LNCAP (cell line): ENCODE measurements around the gene PALLD.

Experiments
- TF ChIP-seq, protein P1 (sequence below): fragments of 450-650 bp; IDR thresholded peaks from 2 replicates; pipeline ENCODE4 v1.5.1; 2017; ENCODE audit warnings: mild to moderate bottlenecking

PALLD gene

DNA sequence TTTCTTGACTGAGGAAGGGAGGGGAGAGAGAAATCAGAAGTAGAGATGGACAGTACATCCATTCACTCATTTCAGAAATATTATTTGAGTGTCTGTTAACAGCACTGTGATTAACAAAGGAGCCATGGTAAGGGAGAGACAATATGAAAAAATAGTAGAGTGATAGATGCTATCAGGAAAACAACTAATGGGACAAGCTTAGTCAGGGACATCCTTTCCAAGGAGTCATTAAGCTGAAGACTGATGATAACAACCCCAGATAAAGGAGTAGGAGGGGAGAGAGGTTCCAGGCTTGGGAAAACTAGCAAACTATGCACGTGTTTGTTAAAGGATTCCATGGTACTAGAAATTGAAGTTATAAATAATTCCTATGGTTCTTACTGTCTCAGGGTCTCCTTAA lies 391.0 kb downstream of the PALLD start:
- TF ChIP-seq, protein P1, sequence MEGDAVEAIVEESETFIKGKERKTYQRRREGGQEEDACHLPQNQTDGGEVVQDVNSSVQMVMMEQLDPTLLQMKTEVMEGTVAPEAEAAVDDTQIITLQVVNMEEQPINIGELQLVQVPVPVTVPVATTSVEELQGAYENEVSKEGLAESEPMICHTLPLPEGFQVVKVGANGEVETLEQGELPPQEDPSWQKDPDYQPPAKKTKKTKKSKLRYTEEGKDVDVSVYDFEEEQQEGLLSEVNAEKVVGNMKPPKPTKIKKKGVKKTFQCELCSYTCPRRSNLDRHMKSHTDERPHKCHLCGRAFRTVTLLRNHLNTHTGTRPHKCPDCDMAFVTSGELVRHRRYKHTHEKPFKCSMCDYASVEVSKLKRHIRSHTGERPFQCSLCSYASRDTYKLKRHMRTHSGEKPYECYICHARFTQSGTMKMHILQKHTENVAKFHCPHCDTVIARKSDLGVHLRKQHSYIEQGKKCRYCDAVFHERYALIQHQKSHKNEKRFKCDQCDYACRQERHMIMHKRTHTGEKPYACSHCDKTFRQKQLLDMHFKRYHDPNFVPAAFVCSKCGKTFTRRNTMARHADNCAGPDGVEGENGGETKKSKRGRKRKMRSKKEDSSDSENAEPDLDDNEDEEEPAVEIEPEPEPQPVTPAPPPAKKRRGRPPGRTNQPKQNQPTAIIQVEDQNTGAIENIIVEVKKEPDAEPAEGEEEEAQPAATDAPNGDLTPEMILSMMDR = no peak

DNA sequence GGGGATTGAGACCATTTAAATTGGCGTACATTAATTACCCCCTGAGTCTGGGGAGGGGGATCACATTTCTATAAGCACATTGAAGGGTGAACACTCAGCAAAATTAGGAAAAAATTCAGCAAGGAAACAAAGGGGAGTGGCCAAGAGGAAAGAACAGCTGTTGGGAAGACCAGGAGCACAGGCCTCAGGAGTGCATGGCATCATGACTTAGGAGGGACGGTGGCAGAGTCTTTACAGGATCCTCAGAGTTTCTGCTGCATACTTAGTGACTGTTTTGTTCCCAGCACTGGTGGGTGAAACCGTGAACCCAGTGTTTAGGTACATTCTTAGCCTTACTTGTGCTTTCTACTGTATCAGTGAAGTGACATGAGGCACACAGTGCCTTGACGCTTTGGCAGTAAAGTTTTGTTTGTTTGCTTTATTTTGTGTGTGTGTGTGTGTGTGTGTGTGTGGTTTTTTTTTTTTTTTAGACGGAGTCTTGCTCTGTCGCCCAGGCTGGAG lies 391.9 kb downstream of the PALLD start:
- TF ChIP-seq, protein P1 = no peak

DNA sequence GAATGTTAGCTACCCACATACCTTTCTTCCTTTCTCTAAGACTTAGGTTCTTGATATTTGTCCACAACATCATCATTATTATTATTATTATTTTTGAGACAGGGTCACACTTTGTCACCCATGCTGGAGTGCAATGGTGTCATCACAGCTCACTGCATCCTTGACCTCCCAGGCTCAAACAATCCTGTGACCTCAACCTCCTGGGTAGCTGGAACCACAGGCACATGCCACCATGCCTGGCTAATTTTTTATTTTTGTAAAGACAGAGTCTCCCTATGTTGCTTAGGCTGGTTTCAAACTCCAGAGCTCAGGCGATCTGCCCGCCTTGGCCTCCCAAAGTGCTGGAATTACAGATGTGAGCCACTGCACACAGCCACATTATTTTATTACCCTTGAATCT lies 394.2 kb downstream of the PALLD start:
- TF ChIP-seq, protein P1 = no peak

DNA sequence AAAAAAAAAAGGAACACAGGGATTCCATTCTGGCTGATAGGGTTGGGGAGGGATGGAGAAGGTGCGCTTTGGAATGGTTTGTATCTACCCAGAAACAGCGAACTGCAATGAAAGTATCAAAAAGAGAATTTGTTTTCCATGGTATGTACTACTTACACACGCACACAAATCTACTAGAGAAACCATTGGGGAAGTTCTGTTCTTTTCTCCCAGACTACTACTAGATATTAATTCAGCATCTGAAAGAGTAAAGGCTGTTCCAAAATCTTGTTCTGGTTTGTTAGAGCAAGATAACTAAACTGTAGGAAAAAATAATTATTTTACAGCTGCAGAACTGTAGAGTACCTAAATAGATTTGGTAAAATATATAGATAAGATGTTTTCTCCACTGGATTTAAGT lies 394.8 kb downstream of the PALLD start:
- TF ChIP-seq, protein P1 = no peak

DNA sequence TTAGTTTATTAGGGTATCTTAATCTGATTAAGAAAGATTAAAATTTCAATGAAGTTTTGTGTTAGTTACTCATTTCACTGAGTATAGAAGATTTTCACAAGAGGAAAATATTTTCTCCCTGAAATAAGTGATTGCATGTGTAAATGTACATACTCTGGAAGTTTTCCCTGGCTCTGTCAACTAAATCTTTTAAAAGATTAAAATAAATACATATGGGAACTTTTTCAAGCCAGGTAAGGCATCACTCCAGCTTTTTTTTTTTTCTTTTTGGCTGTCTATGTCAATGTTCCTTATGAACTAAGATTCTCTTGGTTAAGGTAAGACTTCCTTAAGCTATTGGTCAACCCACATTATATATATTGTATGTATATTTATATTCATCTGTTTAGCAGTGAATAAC lies 395.6 kb downstream of the PALLD start:
- TF ChIP-seq, protein P1 = no peak

DNA sequence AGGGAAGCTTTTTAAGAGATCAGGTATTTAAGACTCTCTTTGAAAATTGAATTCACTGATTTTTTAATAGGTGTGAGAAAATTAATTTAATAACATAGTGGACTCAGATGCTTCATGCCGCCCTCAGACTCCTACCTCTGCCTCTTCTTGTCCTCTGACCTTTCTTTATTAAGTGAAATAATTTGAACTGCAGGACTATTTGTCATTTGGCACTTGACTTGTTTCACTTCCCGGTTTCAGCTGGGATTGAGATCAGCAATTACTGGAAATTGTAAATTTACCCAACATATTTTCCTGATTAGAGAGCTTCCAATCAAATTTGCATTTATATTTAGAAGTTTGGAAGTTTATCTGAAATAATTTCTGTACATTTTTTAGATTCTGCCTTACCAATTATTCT lies 396.4 kb downstream of the PALLD start:
- TF ChIP-seq, protein P1 = no peak

DNA sequence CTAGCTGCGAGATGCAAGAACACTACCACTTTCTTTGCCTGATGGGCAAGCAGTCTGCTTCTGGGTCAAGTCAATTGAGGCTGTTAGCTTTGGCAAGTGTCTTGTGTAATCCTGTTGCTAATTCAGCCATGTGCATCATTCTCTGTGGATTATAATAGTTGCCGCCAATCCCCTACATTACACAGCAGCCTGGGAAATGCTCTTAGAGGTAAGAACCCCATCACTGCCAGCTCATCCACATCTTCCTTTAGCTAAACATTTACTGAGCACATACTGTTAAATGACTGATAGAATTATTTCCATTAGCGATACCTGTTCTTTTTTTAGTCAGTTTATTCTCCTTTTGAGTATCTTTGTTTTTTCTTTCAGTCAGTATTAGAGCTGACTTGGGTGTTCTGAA lies 397.0 kb downstream of the PALLD start:
- TF ChIP-seq, protein P1 = no peak

DNA sequence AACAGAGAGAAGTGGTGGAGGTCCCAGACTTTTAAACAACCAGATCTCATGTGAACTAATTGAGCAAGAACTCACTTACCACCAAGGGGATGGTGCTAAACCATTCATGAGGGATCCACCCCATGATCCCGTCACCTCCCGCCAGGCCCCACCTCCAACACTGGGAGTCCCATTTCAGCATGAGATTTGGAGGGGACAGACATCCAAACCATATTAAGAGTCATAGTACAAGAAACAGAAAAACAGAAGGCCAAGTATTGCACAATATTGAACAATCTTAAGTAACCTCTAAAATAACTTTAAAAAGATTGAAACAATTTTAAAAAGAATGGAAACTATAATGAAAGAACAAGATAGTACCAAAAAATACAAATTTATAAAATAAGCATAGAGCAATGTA lies 403.2 kb downstream of the PALLD start:
- TF ChIP-seq, protein P1 = no peak
